ENCODE measurements around the gene MCTP1. TPM values are rescaled to one million over a fixed set of nuclear protein-coding genes. Genes with fewer than 3 reads are reported as not detected.

MCTP1 gene
- total RNA-seq, 4 donors from 2014 or later, result 5.4 to 22.1 (median 5.8) TPM

DNA sequence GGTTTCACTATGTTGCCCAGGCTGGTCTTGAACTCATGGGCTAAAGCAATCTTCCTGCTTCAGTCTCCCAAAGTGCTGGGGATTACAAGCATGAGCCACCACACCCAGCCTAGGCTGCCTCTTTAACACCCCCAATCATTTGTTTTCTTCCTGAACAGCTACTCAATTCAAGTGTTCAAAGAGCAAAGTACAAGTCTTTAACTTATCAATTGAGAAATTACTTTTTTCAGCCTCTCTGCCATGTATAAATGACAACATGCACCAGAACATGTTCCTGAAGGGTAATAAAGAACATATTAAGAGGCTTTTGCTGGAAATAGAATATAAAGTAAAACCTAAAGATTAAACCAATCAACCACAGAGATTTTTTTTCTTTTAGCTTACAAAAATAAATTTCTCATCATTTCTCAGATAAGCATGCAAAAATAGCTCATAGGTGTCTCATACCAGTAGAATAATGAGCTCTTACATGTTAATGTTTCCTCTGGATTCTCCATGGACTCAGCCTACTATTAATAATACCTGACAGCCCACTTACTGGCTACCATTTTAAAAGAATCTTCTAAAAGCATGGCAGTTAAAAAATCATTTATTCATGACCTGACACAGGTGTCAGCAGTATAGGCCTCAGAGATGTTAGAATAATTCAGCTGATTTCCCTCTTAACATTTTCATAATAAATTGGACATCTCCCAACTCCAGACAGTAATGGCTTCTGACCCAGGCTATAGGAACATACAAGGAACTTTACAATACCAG is 60.0 kb downstream of the MCTP1 start:
- DNase-seq (no peak), ATAC-seq (no peak)
- no peak overlapping the region for H3K4me3 ChIP-seq
- intact Hi-C loops (cut with DNase I; ENCODE audit: low total_unique reads), result no loop called here
- TF ChIP-seq, protein P1, sequence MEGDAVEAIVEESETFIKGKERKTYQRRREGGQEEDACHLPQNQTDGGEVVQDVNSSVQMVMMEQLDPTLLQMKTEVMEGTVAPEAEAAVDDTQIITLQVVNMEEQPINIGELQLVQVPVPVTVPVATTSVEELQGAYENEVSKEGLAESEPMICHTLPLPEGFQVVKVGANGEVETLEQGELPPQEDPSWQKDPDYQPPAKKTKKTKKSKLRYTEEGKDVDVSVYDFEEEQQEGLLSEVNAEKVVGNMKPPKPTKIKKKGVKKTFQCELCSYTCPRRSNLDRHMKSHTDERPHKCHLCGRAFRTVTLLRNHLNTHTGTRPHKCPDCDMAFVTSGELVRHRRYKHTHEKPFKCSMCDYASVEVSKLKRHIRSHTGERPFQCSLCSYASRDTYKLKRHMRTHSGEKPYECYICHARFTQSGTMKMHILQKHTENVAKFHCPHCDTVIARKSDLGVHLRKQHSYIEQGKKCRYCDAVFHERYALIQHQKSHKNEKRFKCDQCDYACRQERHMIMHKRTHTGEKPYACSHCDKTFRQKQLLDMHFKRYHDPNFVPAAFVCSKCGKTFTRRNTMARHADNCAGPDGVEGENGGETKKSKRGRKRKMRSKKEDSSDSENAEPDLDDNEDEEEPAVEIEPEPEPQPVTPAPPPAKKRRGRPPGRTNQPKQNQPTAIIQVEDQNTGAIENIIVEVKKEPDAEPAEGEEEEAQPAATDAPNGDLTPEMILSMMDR (IDR thresholded peaks at IDR 0.05 in 4 of 5, conservative IDR thresholded peaks at IDR 0.05 in 1 of 5), result no peak
- TF ChIP-seq POLR2A (IDR thresholded peaks at IDR 0.05), result no peak
- H3K9me3 ChIP-seq, result no peaks in the 10 kb centered on the region
- H3K4me1 ChIP-seq, result no peaks in the 10 kb centered on the region
- in situ Hi-C loops (cut with MboI; ENCODE audit: low sequenced_read_pairs in 4 of 4), result loop anchor here in 1 of 4 donors (25.0 kb wide), 1 partner anchor 263 kb away; no protein-coding TSS in a partner anchor
- H3K36me3 ChIP-seq, result no peaks in the 10 kb centered on the region
- H3K27me3 ChIP-seq, result no peaks in the 10 kb centered on the region
- H3K27ac ChIP-seq, result no peak overlapping the region

DNA sequence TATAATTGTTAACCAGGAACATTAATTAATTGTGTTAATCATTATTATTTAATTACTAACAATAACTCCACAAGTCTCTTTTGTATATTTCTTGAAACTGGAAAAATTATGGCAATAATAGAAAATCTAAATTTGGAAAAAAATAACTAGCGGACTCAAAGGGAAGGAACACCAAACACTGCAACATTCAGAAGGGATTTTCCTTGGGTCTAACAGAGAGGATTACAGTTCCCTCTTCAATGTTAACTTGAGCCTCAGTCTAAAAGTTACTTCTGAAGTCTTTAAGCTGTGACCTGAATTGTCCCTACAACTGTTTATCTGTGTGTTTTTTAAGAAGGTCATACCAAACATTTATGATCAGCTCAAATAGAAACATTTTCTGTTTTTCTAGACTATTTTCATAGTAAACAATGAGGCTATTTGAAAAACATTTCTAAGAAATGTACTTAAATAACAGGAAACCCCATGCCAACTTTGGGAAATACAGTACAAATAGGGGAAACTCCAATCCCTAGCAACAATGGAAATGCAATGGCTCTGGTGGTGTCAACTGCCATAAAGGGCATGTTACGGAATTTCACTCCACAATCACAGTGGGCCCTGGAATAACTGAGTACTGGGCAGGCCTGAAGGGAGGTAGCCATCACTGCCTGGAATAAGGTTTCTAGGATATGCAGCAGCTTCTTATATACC is 61.2 kb downstream of the MCTP1 start:
- no peak for TF ChIP-seq POLR2A (IDR thresholded peaks at IDR 0.05)
- TF ChIP-seq, protein P1 (IDR thresholded peaks at IDR 0.05 in 4 of 5, conservative IDR thresholded peaks at IDR 0.05 in 1 of 5), result no peak
- DNase-seq (no peak), ATAC-seq (no peak)
- Histone ChIP-seq H3K27me3 (no peaks in the 10 kb centered on the region), H3K36me3 (no peaks in the 10 kb centered on the region), H3K4me3 (no peak overlapping the region), H3K27ac (no peak overlapping the region), H3K9me3 (no peaks in the 10 kb centered on the region), H3K4me1 (no peaks in the 10 kb centered on the region)
- intact Hi-C loops (cut with DNase I; ENCODE audit: low total_unique reads) (no loop called here), in situ Hi-C loops (cut with MboI; ENCODE audit: low sequenced_read_pairs in 4 of 4) (no loop called here)

DNA sequence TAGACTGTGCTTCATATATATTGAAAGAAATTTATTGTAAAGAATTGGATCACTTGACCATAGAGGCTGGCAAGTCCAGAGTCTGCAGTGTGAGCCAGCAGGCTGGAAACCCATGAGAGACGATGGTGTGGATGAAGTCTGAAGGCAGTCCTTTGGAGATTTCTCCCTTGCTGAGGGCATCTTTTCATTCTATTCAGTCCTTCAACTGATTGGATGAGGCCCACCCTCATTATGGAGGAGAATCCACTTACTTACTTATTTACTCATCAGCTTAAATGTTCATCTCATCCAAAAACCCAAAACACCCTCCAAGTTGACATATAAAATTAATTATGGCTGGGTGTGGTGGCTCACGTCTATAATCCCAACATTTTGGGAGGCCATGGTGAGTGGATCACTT is 62.1 kb downstream of the MCTP1 start:
- DNase-seq, result no peak
- ATAC-seq, result no peak
- intact Hi-C loops (cut with DNase I; ENCODE audit: low total_unique reads) (no loop called here), in situ Hi-C loops (cut with MboI; ENCODE audit: low sequenced_read_pairs in 4 of 4) (no loop called here)
- H3K27ac ChIP-seq, result no peak overlapping the region
- no peaks in the 10 kb centered on the region for H3K36me3 ChIP-seq
- TF ChIP-seq, protein P1 (IDR thresholded peaks at IDR 0.05 in 4 of 5, conservative IDR thresholded peaks at IDR 0.05 in 1 of 5), result no peak
- no peak for TF ChIP-seq POLR2A (IDR thresholded peaks at IDR 0.05)
- H3K4me1 ChIP-seq, result no peaks in the 10 kb centered on the region
- no peaks in the 10 kb centered on the region for H3K27me3 ChIP-seq
- no peak overlapping the region for H3K4me3 ChIP-seq
- no peaks in the 10 kb centered on the region for H3K9me3 ChIP-seq

DNA sequence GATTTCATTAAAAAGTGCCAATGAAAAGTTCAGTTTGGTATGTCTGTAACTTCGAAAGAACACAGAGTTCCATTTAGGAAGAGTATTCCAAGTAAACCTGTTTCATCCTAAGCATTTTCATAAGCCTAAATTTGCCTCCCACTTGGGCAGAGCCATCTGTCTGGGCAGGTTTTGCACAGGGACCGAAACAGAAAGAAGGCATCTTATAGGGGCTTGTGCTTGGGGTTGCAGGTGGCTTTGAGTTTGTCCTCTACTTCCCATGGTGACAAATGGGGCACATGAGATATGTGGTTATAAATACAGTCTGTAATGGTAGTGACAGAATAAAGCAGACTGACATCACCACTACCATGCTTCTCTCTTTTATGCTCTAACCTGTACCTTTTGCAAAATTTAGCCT is 63.7 kb downstream of the MCTP1 start:
- Histone ChIP-seq H3K4me1 (no peaks in the 10 kb centered on the region), H3K4me3 (no peak overlapping the region), H3K27ac (no peak overlapping the region), H3K27me3 (no peaks in the 10 kb centered on the region), H3K9me3 (no peaks in the 10 kb centered on the region), H3K36me3 (no peaks in the 10 kb centered on the region)
- intact Hi-C loops (cut with DNase I; ENCODE audit: low total_unique reads), result no loop called here
- TF ChIP-seq, protein P1 (IDR thresholded peaks at IDR 0.05 in 4 of 5, conservative IDR thresholded peaks at IDR 0.05 in 1 of 5), result no peak
- TF ChIP-seq POLR2A (IDR thresholded peaks at IDR 0.05), result no peak
- ATAC-seq (no peak), DNase-seq (no peak)
- in situ Hi-C loops (cut with MboI; ENCODE audit: low sequenced_read_pairs in 4 of 4), result no loop called here
